GM19351 (cell line): ENCODE results near the gene KRTAP10-4.
"Not testable (repeated sequence)": the region's sequence is repeated elsewhere in the genome, so short reads cannot be mapped to it uniquely, and the experiment has no call there.

Experiments
- ATAC-seq: cut with Tn5 transposase; IDR thresholded peaks from one replicate; pipeline ENCODE4 v1.9.1; 2021; ENCODE audit warnings: mild to moderate bottlenecking, moderate library complexity; ENCODE audit not compliant: unreplicated experiment

KRTAP10-4 gene

DNA sequence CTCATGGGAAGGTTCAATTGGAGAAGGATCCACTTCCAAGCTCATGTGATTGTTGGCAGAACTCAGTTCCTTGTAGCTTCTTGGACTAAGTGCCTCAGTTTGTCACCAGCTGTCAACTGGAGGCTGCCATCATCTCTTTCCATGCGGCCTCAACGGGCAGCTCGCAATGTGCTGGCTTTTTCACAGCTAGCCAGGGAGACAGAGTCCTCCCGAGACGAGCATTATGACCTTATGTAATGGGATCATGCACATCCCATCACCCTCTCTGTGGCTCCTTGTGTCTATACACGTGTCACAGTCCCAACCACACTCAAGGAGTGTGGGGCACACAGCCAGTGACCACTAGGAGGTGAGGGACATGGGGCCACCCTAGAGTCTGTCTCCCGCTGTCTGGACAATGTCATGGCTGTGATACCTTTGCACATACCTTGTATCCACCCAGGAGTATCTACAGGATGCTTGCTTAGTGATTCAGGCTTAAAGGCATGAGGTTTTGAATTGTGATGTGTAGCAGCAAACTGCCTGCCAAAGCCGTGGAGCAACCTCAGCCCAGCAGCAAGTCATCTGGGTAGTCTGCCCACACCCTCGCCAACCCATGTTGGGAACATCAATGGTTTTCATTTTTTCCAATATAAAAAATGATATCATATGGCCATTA, 22.7 kb downstream of the KRTAP10-4 start:
- ATAC-seq: no peak

GRCh38 chr21:44598061-44598460, 24.5 kb downstream of the KRTAP10-4 start:
- ATAC-seq: no peak

DNA sequence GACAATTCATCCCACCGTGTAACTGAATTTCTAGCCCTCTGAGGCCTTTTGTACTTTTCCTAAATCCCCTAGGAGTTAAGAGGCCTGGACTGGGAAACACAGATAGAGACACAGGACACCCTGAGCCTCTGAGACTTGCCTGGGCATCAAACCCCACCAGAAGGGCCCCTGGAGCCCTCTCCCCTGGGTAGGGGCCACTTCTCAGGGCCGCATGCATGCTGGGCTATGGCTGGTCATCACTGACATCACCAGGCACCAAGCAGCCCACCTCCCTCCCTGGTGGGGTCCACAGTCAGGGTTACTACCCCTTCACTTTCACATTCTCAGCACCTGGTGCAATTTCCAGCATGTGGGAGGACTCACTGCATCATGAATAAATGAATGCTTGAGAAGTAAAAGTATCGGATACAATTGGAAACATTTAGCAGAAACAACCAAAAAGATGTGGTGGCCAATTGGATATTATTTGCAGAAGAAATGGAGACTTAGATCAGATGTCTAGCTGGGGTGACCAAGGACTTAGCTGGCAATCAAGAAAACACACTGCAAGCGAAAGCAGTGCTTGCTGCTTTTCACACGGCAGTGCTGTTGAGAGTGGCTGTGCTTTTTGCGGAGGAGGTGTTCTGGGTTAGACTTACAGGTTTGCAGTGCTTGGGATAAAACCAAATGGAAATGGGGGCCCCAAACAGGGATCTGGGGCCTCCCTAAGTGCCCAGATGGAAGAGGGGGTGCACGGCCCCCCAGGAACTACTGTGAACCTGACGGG, 25.9 kb downstream of the KRTAP10-4 start:
- ATAC-seq: no peak

GRCh38 chr21:44600118-44600978, 26.8 kb downstream of the KRTAP10-4 start, which contains the start of gene KRTAP10-7:
KRTAP10-7 (plus strand) TSS chr21:44600597; CDS start chr21:44600622, 25 bp downstream.
- not testable (repeated sequence) for ATAC-seq

- not testable (repeated sequence) for ATAC-seq
Observed at GRCh38 chr21:44601091-44601490, 27.6 kb downstream of the KRTAP10-4 start.

DNA sequence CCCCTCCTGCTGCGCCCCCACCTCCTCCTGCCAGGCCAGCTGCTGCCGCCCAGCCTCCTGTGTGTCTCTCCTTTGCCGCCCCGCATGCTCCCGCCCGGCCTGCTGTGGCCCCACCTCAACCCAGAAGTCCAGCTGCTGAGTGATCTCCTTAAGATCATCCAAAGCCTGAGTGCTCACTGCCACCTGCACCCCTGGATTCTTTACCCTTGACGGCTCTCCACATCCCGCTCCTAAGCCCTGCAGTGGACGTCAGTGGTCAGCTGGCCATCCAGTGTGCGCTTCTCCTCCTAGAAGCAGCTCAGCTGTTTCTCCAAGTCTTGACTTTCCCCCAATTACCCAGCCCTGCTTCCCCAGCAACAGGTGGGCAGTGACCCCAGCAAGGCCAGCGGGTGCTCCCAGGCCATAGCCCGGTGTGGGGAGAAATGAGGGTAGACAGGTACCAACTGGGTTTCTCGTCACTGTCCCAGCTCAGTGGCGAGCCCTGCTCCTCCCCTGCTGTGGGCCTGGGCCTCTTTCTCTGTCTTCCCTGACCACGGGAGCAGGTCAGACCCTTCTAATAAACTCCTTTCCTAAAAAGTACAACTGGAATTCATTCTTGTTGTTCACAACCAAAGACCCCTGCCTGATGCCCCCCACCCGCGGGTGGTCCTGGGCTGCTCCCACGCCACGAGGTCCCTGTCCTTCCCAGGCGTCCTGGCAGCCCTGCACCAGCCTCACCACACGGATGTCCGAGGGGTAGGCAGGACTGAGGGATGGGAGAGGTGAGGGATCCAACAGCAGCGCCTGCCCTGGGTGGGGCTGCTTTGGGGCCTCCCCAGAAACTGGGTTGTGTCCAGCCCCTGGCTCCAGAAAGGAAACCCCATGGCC, 28.3 kb downstream of the KRTAP10-4 start:
- no peak for ATAC-seq

DNA sequence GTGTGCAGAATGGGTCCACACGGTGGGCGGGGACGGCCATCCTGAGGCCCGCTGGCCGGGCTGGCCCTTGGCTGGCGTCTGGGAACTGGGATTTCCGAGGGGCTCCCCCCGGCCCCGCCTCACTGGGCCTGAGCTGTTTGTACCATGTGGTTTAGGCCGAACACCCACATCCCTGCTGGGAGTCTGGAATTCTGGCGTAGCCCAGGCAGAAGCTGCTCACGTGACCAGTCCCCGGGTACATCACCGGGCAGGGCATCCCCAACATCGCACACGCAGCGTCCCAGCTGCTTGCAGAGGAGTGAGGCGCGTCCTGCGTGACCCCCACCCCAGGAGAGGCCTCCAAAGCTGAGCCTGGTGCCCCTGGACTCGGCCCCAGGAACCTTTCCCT, 28.9 kb downstream of the KRTAP10-4 start:
- no peak for ATAC-seq

- no peak for ATAC-seq
Observed at GRCh38 chr21:44603109-44603875, 29.8 kb downstream of the KRTAP10-4 start.

GRCh38 chr21:44603911-44604310, 30.4 kb downstream of the KRTAP10-4 start:
- ATAC-seq: no peak

DNA sequence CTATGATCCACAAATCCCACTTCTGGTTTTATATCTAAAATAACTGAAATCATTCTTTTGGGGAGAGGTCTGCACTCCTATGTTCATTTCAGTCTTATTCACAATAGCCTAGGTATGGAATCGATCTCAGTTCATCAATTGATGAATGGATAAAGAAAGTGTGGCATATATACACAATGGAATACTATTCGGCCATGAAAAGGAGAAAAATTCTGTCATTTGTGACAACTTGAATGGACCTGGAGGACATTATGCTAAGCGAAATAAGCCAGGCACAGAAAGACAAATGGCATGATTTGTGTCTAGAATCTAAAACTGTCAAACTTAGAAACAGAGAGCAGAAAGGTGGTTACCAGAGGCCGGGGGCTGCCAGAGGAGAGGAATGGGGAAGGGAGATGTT, 33.0 kb downstream of the KRTAP10-4 start:
- ATAC-seq: no peak

DNA sequence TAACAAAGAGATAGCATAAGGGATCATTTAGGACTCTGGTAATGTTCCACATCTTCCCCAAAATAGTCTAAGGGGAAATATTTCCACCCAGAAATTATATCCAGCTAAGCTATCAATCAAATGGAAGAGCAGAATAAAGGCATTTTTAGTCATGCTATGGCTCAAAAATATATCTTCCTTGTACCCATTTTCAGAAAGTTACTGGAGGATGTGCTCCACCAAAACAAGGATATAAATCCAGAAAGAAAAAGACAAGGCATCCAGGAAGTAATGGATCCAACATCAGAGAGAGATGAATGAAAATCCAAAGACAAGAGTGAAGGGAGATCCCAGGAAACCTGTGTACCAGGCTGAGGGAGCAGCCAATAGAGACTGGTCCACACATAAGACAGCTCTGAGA, 35.7 kb downstream of the KRTAP10-4 start:
- ATAC-seq: no peak

GRCh38 chr21:44610157-44610843, 36.8 kb downstream of the KRTAP10-4 start:
- not testable (repeated sequence) for ATAC-seq

- no peak for ATAC-seq
Observed at GRCh38 chr21:44611551-44611950, 38.0 kb downstream of the KRTAP10-4 start.

- ATAC-seq: no peak
Observed at GRCh38 chr21:44612029-44612486, 38.5 kb downstream of the KRTAP10-4 start, which contains the start of gene KRTAP10-8. KRTAP10-8 (plus strand) TSS chr21:44612079; CDS start chr21:44612101, 22 bp downstream.

DNA sequence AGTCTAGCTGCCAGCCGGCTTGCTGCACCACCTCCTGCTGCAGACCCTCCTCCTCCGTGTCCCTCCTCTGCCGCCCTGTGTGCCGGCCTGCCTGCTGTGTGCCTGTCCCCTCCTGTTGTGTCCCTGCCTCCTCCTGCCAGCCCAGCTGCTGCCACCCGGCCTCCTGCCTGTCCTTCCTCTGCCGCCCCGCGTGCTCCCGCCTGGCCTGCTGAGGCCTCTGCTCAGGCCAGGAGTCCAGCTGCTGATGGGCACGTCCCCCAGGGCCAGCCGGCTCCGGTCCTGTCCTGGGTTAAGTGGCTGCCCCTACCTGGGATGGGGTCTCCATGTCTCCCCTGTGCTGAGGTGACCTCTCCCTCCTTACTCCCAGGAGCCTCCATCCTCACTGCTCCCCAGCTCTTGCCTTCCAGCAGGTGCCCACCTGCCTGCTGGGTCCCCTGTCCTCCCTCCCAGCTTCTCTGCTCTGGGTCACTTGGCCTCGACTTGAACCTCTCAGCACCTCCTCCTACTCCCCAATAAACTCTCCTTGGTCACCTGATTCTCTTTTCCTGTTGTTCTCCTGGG, 39.2 kb downstream of the KRTAP10-4 start:
- ATAC-seq: no peak

DNA sequence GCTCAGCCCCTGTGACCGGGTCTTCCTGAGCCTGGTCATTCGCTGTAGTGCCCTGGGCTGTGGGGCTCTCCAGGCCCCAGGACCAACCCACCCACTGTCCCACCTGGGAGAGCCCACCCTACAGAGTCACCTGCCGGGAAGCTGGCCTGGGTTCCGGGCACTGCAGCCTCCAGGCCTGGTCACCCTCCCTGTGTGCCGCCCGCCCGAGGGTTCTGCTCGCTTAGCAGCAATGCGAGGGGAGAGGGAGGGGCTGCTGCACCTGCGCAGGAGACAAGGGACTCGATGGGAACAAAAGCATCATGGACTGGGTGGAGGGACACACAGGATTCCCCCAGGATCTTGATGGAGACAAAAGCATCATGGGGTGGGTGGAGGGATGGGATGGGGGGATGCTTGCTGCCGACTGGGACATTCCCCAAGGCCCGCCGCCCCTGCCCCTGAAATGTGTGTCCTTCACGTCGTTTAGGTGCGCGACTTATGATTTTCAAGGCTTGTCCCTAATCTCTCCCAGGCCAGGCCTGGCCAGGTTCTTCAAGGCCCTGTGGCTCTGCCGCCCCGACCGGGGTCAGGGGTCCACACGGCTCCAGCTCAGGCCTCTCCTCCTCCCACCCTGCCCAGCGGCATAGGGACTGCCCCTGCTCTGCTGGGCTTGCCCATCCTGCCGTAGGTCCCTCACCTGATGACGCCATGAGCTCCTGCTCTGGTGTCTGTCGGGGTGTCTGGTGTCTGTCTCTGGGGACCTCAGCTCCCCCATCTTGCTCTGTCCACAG, 40.0 kb downstream of the KRTAP10-4 start:
- no peak for ATAC-seq

GRCh38 chr21:44614161-44614631, 40.7 kb downstream of the KRTAP10-4 start:
- no peak for ATAC-seq

GRCh38 chr21:44614961-44615391, 41.4 kb downstream of the KRTAP10-4 start:
- ATAC-seq: no peak
